CD4-positive, alpha-beta T cell treated with Interleukin-1 beta for 1 hour (primary cell): ENCODE measurements around the gene ZNF528.

ENCODE experiments used
- DNase-seq, 2 donors: peaks; one replicate each; pipeline ENCODE4 v3.0.0-alpha.2; 2020 to 2022

The ZNF528 gene

DNA sequence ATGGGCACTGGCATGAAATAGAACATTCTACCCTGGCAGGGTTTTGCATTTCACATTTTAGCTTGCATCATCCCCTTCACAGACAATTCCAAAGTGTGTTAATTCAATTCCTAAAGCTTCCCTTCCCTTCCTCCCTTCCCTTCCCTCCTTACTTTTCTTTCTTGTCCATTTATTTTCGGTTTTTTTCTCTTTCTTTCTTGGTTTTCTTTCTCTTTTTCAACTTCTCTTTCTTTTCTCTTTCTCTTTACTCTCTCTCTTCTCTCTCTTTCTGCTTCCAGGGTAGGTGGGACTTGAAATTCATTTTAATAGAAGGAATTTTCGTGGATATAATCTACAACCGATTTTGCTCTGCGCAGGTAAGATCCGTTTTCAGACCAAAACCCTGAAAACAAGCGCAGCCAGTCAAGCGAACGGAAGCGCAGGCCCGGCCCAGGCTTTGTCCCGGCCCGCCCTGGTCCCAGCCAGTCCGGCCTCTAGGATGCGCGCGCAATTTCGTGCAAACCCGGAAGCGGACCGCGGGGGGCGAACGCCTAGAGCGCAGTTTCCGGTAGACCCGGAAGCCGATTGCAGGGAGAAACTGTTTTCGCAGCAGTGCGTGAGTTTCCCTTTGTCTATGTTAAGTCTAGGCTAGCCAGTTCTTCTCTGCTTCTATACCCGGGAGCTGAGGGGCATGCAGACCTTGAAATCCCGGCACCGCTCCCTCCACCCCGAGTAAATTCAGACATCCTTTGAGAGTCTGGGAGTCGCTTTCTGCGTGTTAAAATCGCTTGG is at the start of gene ZNF528:
TSS of gene ZNF528 (plus strand) at position 540 of the 771 bp plus-strand sequence. CDS start 4,165 bp downstream, outside the sequence.
- peak; percentile 92 to 93 for DNase-seq

DNA sequence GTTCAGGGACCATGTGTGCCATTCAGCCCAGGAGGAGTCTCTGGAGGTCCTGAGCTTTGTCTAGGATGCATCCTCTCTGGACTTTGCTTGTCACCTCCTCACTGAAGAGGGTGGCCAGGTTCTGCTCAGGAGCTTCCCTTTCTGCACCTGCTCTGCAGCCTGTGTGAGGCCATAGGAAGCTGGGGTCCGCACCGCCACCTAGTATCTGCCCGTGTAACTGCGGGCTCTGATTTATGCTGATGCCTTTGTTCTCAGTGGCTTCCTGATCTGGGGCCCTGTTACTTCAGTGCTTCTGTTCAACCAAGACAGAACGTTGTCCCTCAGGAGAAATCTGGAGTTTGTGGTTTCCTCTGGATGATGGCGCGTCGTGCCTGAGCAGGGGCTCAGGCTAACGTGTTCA is 46.1 kb upstream of the ZNF528 start:
- no peak for DNase-seq

DNA sequence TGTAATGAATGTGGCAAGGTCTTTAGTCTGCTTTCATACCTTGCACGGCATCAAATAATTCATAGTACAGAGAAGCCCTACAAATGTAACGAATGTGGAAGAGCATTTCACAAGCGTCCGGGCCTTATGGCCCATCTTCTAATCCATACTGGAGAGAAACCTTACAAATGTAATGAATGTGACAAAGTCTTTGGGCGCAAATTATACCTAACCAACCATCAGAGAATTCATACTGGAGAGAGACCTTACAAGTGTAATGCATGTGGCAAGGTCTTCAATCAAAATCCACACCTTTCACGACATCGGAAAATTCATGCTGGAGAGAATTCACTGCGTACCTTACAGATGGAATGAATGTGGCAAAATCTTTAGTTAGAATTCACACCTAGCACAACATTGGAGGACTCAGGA is 31.2 kb upstream of the ZNF528 start:
- no peak for DNase-seq

DNA sequence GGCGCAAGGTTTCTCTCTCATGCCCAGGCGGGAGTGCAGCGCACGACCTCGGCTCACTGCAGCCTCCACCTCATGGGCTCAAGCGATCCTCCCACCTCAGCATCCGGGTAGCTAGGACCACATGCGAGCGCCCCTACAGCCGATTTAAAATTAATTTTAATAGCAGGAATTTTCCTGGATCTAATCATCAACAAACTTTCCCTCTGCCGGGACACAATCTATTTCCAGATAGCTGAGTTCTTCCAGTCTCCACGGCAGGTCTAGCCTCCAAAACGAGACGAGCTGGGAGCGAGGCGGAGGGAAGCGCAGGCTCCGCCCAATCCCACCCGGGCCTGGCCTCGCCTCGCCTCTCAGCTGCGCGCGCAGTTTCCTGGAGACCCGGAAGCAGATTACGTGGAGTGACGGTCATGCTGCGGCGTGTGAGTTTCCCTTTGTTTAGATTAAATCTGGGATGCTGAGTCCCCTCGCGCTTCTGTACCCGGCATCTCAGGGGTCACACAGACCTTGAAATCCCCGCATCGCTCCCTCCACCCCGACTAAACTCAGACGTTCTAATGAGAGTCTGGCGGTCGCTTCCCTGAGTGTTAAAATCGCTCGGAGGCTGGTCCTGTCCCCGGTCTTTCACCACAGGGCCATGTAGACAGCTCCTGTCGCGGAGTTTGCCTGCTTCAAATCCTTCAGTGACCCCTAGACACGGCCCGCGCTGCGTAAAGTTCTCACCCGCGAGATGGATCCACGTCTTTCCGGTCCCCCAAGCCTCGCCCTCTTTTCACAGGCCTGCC is 27.9 kb upstream of the ZNF528 start, which contains the start of gene ZNF880:
TSS of gene ZNF880 (plus strand) at position 365 of the 782 bp plus-strand sequence. CDS start at position 408, 43 bp downstream.
- peak; percentile 91 for DNase-seq

DNA sequence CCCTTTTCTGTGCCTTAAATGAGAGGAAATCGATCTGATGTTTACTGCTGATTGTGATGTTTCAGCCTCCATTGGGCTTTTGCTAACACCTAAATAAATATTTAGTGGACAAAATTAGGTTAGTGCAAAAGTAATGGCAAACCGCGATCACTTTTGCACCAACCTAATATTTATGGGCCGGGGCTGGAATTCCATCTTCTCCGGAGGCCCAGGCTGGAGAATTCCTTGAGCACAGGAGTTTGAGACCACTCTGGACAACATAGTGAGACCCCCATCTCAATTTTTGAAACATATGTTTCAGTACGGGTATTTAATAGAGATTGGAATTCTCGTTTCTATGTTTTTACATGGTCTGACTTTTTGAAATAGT is 27.3 kb upstream of the ZNF528 start:
- no peak for DNase-seq

GRCh38 chr19:52391135-52391534 is 6.5 kb upstream of the ZNF528 start:
- DNase-seq = no peak

- peak in 1 of 2 donors; percentile 3 for DNase-seq
Measured at GRCh38 chr19:52398081-52398441, 412 bp downstream of the ZNF528 start.

DNA sequence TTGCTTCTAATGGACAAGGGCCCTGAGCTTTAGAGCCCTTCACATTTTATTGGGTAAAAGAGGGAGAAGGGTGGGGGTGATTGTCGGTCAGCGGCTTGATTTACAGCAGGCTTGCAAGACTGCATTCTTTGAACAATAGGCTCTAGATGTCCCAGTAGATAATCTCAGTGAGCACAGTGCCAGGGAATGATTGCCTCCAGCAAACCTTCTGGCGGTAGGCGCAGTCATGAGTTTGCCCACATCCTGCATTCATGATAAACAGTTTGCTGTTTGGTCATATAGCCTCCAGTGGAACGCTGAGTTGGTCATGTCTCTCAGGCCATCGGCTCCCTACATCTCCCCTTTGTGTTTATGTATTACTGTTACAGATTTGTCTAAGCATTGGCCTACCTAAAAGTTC is 12.6 kb downstream of the ZNF528 start:
- DNase-seq = no peak

- no peak for DNase-seq
Measured at GRCh38 chr19:52415711-52416110, 18.1 kb downstream of the ZNF528 start.

DNA sequence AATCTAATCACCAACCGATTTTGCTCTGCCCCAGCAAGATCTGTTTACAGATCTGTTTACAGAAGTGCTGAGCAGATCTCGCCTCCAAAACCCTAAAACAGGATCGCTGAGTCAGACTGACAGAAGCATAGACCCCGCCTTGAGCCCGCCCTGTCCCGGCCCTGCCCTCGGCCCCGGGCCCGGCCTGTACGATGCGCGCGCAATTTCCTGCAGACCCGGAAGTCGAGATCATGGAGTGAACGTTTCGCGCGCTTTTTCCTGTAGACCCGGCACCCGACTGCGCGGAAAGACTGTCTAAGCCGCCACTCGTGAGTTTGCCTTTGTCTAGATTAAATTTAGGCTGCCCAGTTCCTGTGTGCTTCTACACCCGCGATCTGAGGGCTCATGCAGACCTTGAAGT is 31.3 kb downstream of the ZNF528 start, which contains the start of gene ZNF534:
TSS of gene ZNF534 (plus strand) at position 212 of the 400 bp plus-strand sequence. CDS start 2,327 bp downstream, outside the sequence.
- DNase-seq = no peak

DNA sequence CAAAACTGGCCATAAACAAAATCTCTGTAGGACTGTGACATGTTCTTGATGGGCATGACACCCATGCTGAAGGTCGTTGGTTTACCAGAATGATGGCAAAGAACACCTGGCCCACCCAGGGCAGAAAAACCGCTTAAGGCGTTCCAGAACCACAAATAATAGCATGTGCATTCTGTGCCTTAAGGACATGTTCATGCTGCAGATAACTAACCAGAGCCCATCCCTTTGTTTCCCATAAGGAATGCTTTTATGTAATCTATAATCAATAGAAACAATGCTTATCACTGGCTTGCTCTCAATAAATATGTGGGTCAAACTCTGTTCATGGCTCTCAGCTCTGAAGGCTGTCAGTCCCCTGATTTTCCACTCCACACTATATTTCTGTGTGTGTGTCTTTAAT is 44.5 kb downstream of the ZNF528 start:
- no peak for DNase-seq

- DNase-seq = no peak
Measured at GRCh38 chr19:52444506-52444905, 46.9 kb downstream of the ZNF528 start.

- no peak for DNase-seq
Measured at GRCh38 chr19:52451241-52451640, 53.6 kb downstream of the ZNF528 start.

DNA sequence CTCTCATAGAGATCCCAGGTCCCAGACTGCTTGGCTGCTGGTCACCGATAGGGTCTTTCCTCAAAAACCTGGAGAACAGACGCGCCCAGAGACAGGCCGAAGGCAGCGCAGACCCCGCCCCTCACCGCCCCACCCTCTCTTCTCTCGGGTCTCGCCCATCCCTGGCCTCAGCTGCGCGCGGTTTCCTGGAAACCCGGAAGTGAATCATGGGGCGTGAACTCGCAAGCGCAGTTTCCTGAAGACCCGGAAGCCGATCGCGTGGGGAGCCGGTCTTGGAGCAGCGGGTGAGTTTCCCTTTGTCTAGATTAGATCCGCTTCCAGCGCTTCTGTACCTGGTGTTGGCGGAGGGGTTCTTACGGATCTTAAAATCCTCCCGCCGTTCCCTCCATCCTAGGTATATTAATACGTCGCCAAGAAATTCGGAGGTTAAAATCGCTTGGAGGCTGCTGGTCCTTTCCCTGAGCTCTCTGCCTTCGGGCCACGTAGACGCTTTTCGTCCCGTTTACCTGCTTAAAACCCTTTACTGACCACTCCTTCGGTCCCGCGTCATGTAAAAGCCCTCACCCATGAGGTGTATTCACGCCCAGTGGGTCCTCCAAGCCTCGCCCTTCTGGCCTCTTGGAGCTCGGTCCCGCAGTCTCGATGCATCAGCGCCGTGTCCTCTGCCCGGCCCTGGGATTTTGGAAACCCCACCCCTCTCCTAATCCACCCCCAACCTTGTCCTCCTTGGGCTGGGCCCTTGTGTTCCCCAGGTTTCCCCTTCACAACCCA is 55.9 kb downstream of the ZNF528 start, which contains the start of gene ZNF578:
TSS of gene ZNF578 (plus strand) at position 230 of the 771 bp plus-strand sequence. CDS start 48,293 bp downstream, outside the sequence.
- peak; percentile 65 to 72 for DNase-seq

GRCh38 chr19:52464798-52465470 is 67.3 kb downstream of the ZNF528 start:
- DNase-seq = no peak
